HG03460 (cell line): ENCODE results near the gene PCDHGA1.
A peak's percentile ranks its signal among the peaks of the same experiment; 100 is the strongest.

Source experiments
- ATAC-seq: cut with Tn5 transposase; IDR thresholded peaks from one replicate; pipeline ENCODE4 v1.9.1; 2021; ENCODE audit not compliant: unreplicated experiment

Gene PCDHGA1

DNA sequence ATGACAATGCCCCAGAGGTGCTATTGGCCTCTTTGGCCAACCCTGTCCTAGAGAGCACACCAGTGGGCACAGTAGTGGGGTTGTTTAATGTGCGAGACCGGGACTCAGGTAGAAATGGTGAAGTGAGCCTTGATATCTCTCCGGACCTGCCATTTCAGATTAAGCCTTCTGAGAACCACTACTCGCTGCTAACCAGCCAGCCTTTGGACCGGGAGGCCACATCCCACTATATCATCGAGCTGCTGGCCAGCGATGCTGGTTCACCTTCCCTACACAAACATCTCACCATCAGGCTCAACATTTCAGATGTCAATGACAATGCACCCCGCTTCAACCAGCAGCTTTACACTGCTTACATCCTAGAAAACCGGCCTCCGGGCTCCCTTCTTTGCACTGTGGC lies 160.0 kb downstream of the PCDHGA1 start:
- ATAC-seq = no peak

GRCh38 chr5:141490771-141491170 lies 160.5 kb downstream of the PCDHGA1 start:
- no peak for ATAC-seq

DNA sequence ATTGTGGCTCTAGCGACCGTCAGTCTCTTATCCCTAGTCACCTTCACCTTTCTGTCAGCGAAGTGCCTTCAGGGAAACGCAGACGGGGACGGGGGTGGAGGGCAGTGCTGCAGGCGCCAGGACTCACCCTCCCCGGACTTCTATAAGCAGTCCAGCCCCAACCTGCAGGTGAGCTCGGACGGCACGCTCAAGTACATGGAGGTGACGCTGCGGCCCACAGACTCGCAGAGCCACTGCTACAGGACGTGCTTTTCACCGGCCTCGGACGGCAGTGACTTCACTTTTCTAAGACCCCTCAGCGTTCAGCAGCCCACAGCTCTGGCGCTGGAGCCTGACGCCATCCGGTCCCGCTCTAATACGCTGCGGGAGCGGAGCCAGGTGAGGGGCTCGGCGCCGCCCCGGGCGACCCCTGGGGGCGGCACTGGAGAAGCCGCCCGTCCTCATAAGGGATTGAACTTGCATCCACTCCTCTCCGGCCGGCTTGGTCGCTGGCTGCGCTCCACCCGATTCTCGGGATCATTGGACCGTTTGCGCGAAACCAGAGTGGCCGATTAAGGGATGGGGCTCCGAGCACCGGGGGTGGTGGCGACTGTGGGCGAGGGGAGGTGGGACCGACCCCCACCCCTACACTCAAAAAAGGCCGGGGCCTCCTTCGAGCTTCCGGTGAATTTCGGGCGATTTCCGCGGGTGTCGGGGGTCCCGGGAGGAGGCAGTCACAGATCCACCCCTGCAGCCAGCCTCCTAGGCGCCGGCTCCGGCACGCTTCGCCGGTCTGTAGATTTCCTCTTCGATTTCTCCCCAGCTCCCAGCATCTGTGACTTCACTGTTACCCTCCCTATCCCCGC lies 161.2 kb downstream of the PCDHGA1 start:
- ATAC-seq = no peak

GRCh38 chr5:141492168-141492885 lies 162.0 kb downstream of the PCDHGA1 start:
- no peak for ATAC-seq

DNA sequence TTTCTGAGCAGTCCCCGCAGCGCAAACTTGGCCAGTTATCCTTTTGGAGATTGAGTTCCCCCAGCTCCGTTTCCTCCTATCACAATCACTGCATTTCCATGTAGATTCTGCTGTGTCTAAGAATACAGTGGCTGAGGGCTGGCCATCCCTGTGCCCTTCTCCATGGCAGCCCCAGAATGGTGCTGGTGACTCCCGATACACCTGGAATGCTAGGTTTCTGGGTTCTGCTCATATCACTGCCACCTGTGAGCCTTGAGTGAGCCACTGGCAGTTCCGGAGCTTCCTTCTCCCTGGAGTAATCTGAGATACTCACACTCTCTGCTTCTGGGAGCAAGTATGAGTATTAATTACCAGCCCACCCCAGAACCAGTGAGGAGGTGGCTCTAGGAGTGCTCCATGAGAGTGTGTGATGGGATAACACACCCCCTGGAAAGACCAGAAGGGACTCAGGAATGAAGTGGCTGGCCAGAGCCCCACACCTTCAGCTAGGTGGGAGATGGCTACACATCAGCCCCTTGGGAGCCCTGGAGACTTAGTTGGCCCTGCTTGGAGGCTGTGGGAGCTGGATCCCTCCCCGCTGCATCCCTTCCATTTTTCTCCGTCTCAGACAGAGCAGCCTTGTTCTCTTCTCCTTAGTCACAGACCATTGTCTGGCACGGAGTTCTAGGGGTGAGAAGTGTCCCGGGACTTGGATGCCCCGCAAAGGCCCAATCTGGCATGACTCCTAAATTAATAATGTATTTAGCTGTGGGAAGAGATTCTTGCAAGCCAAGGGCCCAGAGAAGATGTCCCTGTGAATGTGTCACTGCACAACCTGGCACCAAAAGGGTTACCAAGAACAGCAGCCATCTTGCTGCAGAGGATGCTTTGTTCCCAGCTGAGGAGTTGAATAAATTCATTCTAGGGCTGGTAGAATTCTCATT lies 163.4 kb downstream of the PCDHGA1 start:
- no peak for ATAC-seq

DNA sequence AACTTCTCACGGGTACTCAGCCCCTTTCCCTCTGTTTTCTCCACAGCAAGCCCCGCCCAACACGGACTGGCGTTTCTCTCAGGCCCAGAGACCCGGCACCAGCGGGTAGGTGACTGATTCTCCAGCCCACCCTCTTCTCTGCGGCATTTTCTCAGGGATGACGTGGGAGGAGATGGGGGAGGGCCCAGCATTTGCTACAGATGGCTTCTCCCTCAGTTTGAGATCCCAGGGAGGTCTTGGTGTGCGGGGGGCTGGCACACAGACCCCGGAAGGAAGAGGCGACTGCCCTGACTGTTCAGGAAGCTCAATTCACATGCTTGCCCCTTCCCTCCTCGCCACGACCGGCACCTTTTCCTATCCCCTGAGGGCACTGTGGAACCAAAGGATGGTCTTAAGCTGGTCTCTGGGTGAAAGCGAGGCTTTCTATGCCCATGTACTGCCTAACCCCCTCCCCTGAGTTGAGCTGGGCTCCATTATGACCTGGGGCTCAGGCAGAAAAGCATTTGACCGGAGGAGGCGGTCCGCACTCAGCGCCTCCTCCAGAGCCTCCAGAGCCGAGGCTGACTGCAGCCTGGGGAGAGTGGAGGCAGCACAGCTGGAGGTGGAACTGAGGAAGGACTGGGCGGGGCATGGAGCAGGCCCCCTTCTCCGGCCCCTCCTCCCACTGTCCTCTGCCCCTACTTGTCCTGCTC lies 164.6 kb downstream of the PCDHGA1 start:
- no peak for ATAC-seq

- no peak for ATAC-seq
Measured at GRCh38 chr5:141495453-141495811, 165.1 kb downstream of the PCDHGA1 start.

DNA sequence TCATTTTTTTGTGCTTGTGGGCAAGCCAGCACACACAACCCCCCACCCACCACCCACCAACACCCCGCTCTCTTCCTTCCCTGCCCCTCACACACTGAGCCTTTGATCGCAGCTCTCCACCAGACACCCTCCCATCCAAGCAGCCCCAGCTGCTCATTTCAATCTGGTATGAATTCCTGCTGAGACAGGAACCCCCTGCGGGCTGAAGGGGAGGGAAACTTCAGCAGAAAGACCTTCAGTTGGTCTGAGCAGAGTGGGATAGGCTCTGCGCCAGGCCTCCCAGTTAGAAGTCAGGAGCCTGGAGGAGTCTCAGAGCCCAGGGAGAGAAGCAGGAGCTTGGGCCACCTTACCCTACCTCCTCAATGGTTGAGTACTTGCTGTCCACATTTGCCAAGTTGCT lies 165.7 kb downstream of the PCDHGA1 start:
- ATAC-seq = no peak

DNA sequence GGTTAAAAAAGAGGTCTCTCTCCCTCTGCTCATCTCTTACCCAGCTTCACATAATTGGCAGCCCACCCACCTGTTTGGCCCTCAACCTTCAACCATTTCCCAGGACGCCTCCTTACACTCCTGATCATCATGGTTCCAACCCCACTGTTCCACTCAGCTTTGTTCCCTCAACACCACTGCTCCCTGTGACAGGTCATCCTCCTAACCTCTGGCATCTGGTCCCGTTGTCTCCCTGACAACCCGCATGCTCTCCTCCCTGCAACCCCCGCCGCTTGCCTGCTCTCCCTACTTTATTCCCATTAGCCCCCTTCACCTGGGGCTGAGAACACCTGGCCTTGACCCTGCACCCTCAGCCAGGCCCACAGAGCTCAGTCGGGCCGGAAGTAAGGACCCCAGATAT lies 171.4 kb downstream of the PCDHGA1 start:
- ATAC-seq = no peak

GRCh38 chr5:141503681-141504080 lies 173.4 kb downstream of the PCDHGA1 start:
- ATAC-seq = no peak

DNA sequence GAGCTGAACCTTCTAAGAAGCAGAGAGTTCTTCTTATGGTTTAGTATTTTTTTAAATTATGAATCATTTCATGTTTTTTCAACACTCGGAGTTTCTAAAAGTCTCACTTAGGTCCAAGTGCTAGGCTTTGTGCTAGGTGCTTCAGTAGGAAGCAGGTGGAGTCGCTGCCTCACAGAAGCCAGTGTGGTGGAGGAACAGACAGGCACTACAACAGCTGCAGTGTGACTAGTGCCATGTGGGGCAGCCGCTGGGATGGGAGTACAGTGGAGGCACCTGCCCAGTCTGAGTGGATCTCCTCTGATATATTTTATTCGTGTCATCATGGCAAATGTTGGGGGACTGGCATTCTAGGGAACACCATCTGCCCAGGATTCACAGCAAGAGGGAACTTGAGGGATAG lies 173.9 kb downstream of the PCDHGA1 start:
- no peak for ATAC-seq

DNA sequence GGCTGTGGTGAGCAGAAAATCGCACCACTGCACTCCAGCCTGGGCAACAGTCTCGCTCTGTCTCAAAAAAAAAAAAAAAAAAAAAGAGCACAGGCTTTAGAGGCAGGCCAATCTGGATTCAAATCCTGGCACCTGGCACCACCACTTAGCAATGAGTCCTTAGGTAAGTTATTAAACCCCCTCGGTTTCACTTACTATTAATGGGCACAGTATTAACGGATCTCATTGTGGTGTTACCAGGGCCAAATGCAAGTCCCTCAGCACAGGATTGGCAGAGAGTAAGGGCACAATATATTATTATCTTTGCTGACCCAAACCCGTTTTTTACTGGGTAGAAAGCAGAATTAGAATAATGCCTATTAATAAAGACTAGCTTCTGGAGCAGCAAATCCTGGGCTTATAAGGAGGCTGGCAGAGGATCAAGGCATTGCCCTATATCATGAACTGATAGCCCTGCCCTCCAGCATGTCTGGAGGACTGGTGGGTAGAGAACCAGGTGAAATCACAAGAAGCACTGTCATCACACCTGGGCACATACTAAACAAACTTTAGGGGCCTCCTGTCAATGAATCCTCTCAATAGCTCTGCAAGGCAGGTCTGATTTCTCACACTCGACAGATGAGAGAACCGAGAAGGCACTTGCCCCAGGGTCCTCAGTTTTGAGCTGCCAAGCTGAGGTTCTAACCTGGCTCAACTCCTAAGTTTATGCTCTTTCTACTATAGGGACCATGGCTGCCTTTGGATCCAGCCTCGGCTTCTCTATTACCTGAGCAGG lies 176.3 kb downstream of the PCDHGA1 start:
- ATAC-seq = no peak

DNA sequence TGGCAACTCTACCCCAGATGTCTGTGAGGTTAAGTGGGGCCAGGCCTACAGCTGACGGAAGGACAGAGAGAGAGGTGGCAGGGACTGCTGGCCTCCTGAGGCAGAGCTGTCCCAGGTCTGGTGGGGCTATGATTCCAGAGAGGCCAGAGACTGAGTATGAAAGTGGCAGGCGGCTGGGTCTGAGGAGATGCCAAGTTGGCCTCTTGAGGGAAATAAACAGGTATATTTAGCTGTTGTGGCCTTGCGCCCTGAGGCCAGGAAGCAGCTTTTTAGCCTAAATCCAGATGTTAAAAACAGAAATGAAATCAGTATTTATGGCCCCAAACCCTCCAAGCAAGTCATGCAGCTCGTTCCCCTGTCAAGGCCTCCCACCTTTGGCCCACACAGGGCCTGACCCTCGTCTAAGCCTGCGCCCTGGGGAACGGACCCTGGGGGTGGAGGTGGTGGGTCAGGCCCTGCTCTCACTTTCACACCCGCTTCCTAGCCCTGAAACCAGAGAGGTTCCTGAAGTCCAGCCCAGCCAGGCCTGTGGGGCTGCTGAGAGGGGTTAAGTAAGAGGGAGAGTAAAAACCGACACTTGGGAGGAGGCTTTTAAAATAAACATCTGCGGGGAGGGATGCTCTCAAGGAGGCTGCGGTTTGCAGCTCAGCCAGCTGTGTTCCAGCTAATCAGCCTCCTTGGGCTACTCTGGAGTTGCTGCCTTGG lies 177.2 kb downstream of the PCDHGA1 start:
- ATAC-seq = peak; percentile 36

DNA sequence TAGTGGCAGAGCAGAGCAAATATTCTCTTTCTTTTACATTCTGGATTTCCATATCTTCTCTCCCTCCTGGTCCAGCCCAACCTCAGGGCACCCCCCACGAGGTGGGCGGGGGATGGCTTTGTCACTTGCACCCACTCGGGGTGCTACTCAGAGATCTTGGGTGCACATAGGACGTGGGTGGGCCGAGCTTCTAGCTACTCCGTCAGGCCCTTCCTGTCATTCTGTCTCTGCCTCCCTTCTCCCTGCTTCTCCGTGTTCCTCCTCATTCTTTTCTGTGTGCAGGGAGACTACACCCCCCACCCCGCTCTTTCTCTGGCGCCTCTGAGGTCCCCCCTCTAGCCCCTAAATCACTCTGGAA lies 178.1 kb downstream of the PCDHGA1 start:
- no peak for ATAC-seq

DNA sequence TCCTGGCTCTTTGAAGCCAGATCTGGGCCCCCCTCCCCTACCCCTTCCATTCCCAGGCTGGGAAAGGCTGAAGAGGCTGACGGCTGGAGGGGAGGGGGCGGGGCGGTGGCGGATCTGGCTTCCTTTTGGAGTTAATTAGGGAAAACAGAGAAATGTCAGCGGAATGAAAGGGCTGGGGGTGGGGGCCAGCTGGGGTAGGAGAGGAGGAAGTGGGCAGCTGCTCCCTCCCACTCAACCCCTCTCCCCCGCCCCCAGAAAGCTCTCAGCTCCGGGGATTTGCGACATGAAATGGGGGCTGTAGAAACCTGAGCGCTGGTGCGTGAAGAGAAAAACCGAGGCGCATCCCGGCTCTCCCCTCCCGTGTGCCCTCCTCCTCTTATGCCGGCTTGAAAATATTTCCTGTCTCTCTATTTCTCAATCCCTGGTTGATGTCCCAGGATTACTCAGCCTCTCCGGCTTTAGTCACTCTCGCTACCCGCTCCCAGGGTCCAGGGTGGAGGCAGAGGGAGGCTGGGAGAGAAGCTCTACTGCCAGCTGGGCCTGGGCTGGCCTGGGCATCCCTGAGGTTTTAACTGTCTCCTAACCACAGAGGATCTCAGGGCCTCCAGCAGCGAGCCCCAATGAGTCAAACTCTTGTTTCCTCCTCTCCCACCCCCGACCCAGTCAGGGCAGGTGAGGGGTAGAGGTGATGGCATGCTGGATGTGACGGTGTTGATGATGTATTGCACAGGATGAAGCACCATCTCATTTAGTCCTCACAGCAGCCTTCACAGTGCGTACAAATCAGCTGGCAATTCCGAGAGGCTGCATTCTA lies 178.7 kb downstream of the PCDHGA1 start:
- no peak for ATAC-seq

GRCh38 chr5:141510160-141510559 lies 179.8 kb downstream of the PCDHGA1 start:
- no peak for ATAC-seq

DNA sequence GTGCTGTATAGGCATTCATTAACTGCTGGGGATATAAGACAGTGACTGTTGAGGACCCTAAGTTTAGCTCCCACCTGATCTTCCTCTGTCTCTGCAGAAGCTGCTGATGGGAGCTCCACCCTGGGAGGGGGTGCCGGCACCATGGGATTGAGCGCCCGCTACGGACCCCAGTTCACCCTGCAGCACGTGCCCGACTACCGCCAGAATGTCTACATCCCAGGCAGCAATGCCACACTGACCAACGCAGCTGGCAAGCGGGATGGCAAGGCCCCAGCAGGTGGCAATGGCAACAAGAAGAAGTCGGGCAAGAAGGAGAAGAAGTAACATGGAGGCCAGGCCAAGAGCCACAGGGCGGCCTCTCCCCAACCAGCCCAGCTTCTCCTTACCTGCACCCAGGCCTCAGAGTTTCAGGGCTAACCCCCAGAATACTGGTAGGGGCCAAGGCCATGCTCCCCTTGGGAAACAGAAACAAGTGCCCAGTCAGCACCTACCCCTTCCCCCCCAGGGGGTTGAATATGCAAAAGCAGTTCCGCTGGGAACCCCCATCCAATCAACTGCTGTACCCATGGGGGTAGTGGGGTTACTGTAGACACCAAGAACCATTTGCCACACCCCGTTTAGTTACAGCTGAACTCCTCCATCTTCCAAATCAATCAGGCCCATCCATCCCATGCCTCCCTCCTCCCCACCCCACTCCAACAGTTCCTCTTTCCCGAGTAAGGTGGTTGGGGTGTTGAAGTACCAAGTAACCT lies 180.7 kb downstream of the PCDHGA1 start:
- peak; percentile 20 for ATAC-seq

DNA sequence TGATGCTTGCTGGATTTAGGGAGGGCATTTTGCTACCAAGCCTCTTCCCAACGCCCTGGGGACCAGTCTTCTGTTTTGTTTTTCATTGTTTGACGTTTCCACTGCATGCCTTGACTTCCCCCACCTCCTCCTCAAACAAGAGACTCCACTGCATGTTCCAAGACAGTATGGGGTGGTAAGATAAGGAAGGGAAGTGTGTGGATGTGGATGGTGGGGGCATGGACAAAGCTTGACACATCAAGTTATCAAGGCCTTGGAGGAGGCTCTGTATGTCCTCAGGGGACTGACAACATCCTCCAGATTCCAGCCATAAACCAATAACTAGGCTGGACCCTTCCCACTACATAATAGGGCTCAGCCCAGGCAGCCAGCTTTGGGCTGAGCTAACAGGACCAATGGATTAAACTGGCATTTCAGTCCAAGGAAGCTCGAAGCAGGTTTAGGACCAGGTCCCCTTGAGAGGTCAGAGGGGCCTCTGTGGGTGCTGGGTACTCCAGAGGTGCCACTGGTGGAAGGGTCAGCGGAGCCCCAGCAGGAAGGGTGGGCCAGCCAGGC lies 181.5 kb downstream of the PCDHGA1 start:
- ATAC-seq = no peak
